H9 (cell line): ENCODE measurements around the gene CHML. TPM values are rescaled to one million over a fixed set of nuclear protein-coding genes. Genes with fewer than 3 reads are reported as not detected.
A peak's percentile ranks its signal among the peaks of the same experiment; 100 is the strongest.

Source experiments
- DNase-seq: peaks from one replicate; pipeline ENCODE4 v3.0.0-alpha.2; 2017
- H2AFZ ChIP-seq: one replicate; pipeline ENCODE4 v1.6.1; 2013; ENCODE audit warnings: mild to moderate bottlenecking, low read length, control low read depth, moderate library complexity
- H2AK5ac ChIP-seq: 2 replicates; pipeline ENCODE4 v1.6.1; 2013; ENCODE audit warnings: low read length, control low read depth, mixed read lengths; ENCODE audit not compliant: insufficient read length
- H2BK120ac ChIP-seq: one replicate; pipeline ENCODE4 v1.6.1; 2013; ENCODE audit warnings: low read depth, mild to moderate bottlenecking, low read length, control low read depth, inconsistent platforms; ENCODE audit not compliant: poor library complexity, severe bottlenecking
- H2BK12ac ChIP-seq: 2 replicates; pipeline ENCODE4 v1.6.1; 2013; ENCODE audit warnings: low read length, control low read depth, mixed read lengths, low read depth; ENCODE audit not compliant: insufficient read length
- H2BK15ac ChIP-seq: 2 replicates; pipeline ENCODE4 v1.6.1; 2013; ENCODE audit warnings: low read depth, low read length, control low read depth
- H2BK20ac ChIP-seq: one replicate; pipeline ENCODE4 v1.6.1; 2013; ENCODE audit warnings: low read depth, mild to moderate bottlenecking, low read length, control low read depth, inconsistent platforms; ENCODE audit not compliant: poor library complexity, severe bottlenecking
- H2BK5ac ChIP-seq: 2 replicates; pipeline ENCODE4 v1.6.1; 2013; ENCODE audit warnings: low read length, control low read depth, mixed read lengths; ENCODE audit not compliant: insufficient read length
- H3K14ac ChIP-seq: 2 replicates; pipeline ENCODE4 v1.6.1; 2013; ENCODE audit warnings: low read length, control low read depth; ENCODE audit not compliant: insufficient read depth
- H3K18ac ChIP-seq: 2 replicates; pipeline ENCODE4 v1.6.1; 2013; ENCODE audit warnings: low read depth, mild to moderate bottlenecking, mixed read lengths, low read length, control low read depth; ENCODE audit not compliant: insufficient read length
- H3K23ac ChIP-seq: 2 replicates; pipeline ENCODE4 v1.6.1; 2013; ENCODE audit warnings: low read length, control low read depth, mixed read lengths, low read depth; ENCODE audit not compliant: insufficient read length
- H3K23me2 ChIP-seq: 2 replicates; pipeline ENCODE4 v1.6.1; 2013; ENCODE audit warnings: low read depth, mild to moderate bottlenecking, mixed read lengths, low read length, control low read depth; ENCODE audit not compliant: insufficient read length, poor library complexity, severe bottlenecking
- H3K27ac ChIP-seq: 2 replicates; pipeline ENCODE4 v1.5.1; 2013; ENCODE audit warnings: low read length, control low read depth, mixed read lengths, low read depth; ENCODE audit not compliant: insufficient read length
- H3K27me3 ChIP-seq: 2 replicates; pipeline ENCODE4 v1.6.1; 2013; ENCODE audit warnings: low read length, control low read depth, inconsistent platforms; ENCODE audit not compliant: insufficient read depth
- H3K4ac ChIP-seq: 2 replicates; pipeline ENCODE4 v1.6.1; 2013; ENCODE audit warnings: low read depth, mild to moderate bottlenecking, control low read depth, inconsistent platforms, low read length, moderate library complexity
- H3K4me1 ChIP-seq: 2 replicates; pipeline ENCODE4 v1.6.1; 2013; ENCODE audit warnings: low read length, control low read depth, inconsistent platforms; ENCODE audit not compliant: insufficient read depth
- H3K4me2 ChIP-seq: 2 replicates; pipeline ENCODE4 v1.6.1; 2013; ENCODE audit warnings: low read length, control low read depth, mixed read lengths; ENCODE audit not compliant: insufficient read length, insufficient read depth
- H3K56ac ChIP-seq: 2 replicates; pipeline ENCODE4 v1.6.1; 2013; ENCODE audit warnings: low read depth, mild to moderate bottlenecking, mixed read lengths, low read length, control low read depth; ENCODE audit not compliant: insufficient read length
- H3K79me1 ChIP-seq: 2 replicates; pipeline ENCODE4 v1.6.1; 2013; ENCODE audit warnings: low read depth, mild to moderate bottlenecking, moderate library complexity, low read length, control low read depth, inconsistent platforms; ENCODE audit not compliant: insufficient read depth, poor library complexity, severe bottlenecking
- H3K79me2 ChIP-seq: 2 replicates; pipeline ENCODE4 v1.6.1; 2013; ENCODE audit warnings: low read length, control low read depth, inconsistent platforms; ENCODE audit not compliant: insufficient read depth
- H3K9ac ChIP-seq: 2 replicates; pipeline ENCODE4 v1.6.1; 2013; ENCODE audit warnings: low read length, control low read depth, mixed read lengths; ENCODE audit not compliant: insufficient read length; ENCODE audit errors: extremely low read depth
- H3K9me3 ChIP-seq: one replicate; pipeline ENCODE4 v1.6.1; 2013; ENCODE audit warnings: low read depth, low read length, inconsistent platforms; ENCODE audit not compliant: control insufficient read depth
- H3T11ph ChIP-seq: one replicate; pipeline ENCODE4 v1.6.1; 2013; ENCODE audit warnings: mild to moderate bottlenecking, low read length, control low read depth, inconsistent platforms
- H4K20me1 ChIP-seq: one replicate; pipeline ENCODE4 v1.6.1; 2013; ENCODE audit not compliant: control insufficient read depth, insufficient read length, insufficient read depth
- H4K5ac ChIP-seq: 2 replicates; pipeline ENCODE4 v1.6.1; 2013; ENCODE audit warnings: low read depth, mild to moderate bottlenecking, mixed read lengths, low read length, control low read depth; ENCODE audit not compliant: insufficient read length
- H4K8ac ChIP-seq: replicated peaks from 2 replicates; pipeline ENCODE4 v1.6.1; 2013; ENCODE audit warnings: low read length, control low read depth, mixed read lengths, low read depth; ENCODE audit not compliant: insufficient read length
- H4K91ac ChIP-seq: 2 replicates; pipeline ENCODE4 v1.6.1; 2013; ENCODE audit warnings: low read depth, mild to moderate bottlenecking, moderate library complexity, mixed read lengths, low read length, control low read depth; ENCODE audit not compliant: insufficient read length
- H3K27ac Mint-ChIP-seq, 3 experiments: 2 replicates in 2 of 3; 3 replicates in 1 of 3; pipeline ENCODE4 v1.8.0; 2020 to 2021; ENCODE audit warnings: mixed read lengths in 3 of 3, mild to moderate bottlenecking in 1 of 3, moderate library complexity in 1 of 3
- H3K27me3 Mint-ChIP-seq: 2 replicates; pipeline ENCODE4 v1.8.0; 2021; ENCODE audit warnings: low read depth, mild to moderate bottlenecking, moderate library complexity, mixed read lengths
- H3K36me3 Mint-ChIP-seq, 3 experiments: 2 replicates in 2 of 3; 3 replicates in 1 of 3; pipeline ENCODE4 v1.8.0; 2020 to 2021; ENCODE audit warnings: low read depth in 3 of 3, mixed read lengths in 3 of 3; ENCODE audit not compliant: insufficient read depth in 1 of 3
- H3K4me1 Mint-ChIP-seq, 2 experiments: 2 replicates each; pipeline ENCODE4 v1.8.0; 2020; ENCODE audit warnings: mixed read lengths in 2 of 2
- H3K4me3 Mint-ChIP-seq, 2 experiments: 2 replicates in 1 of 2; 3 replicates in 1 of 2; pipeline ENCODE4 v1.8.0; 2020 to 2021; ENCODE audit warnings: mild to moderate bottlenecking in 2 of 2, mixed read lengths in 2 of 2, moderate library complexity in 1 of 2
- H3K9me3 Mint-ChIP-seq, 2 experiments: 2 replicates in 1 of 2; 3 replicates in 1 of 2; pipeline ENCODE4 v1.8.0; 2020; ENCODE audit warnings: mild to moderate bottlenecking in 2 of 2, mixed read lengths in 2 of 2, moderate library complexity in 1 of 2
- CTCF ChIP-seq: fragments of 200-600 bp; sonication (generic); conservative IDR thresholded peaks from 3 replicates; pipeline ENCODE4 v1.8.0; 2021; ENCODE audit warnings: antibody characterized with exemption, mild to moderate bottlenecking
- WGBS: extraction: QIAGEN DNeasy Blood & Tissue Kit; methylation state at CpG from one replicate; pipeline ENCODE4 v1.1.7; 2013; ENCODE audit warnings: missing lambda C conversion rate, low lambda C conversion rate, mixed read lengths; ENCODE audit not compliant: insufficient read length; ENCODE audit errors: extremely low coverage; 5-methylcytosine and 5-hydroxymethylcytosine counted together
- total RNA-seq: library from RNA; stranded (reverse); gene quantifications from 2 replicates; pipeline ENCODE4 v1.2.1, GENCODE V29; 2021

CHML gene
- total RNA-seq, 1 experiment from 2014 or later: 45.7 TPM

GRCh38 chr1:241615043-241615974 is 24.9 kb downstream of the CHML start:
- H3K23me2 ChIP-seq: no peaks in the 10 kb centered on the region
- TF ChIP-seq CTCF: no peak
- no CpG with 5 or more reads among the region's 8 CpGs for WGBS
- no peak overlapping the region for H2BK12ac ChIP-seq
- no peak overlapping the region for H3K18ac ChIP-seq
- no peak overlapping the region for H2AK5ac ChIP-seq
- no peaks in the 10 kb centered on the region for H3K79me1 ChIP-seq
- no peak overlapping the region for H3K4me2 ChIP-seq
- H3K27ac ChIP-seq: no peak overlapping the region
- H3T11ph ChIP-seq: no peak overlapping the region
- H3K9me3 ChIP-seq: no peaks in the 10 kb centered on the region
- H3K36me3 Mint-ChIP-seq: no peaks in the 10 kb centered on the region; a peak in 1 of 7 replicates
- no peak for DNase-seq
- H3K4me1 ChIP-seq: no peaks in the 10 kb centered on the region
- H3K4me3 Mint-ChIP-seq: no peak overlapping the region
- no peak overlapping the region for H2BK5ac ChIP-seq
- H3K27ac Mint-ChIP-seq: peak overlapping the region in 1 of 3 experiments; percentile 15; a peak in 3 of 7 replicates
- H3K9ac ChIP-seq: no peak overlapping the region
- no peaks in the 10 kb centered on the region for H3K27me3 ChIP-seq
- no peaks in the 10 kb centered on the region for H3K79me2 ChIP-seq
- H4K5ac ChIP-seq: no peak overlapping the region
- no peak overlapping the region for H2BK120ac ChIP-seq
- no peak overlapping the region for H3K4ac ChIP-seq
- no peaks in the 10 kb centered on the region for H3K27me3 Mint-ChIP-seq
- no peak overlapping the region for H4K91ac ChIP-seq
- H3K23ac ChIP-seq: no peak overlapping the region
- H4K8ac ChIP-seq: no peak overlapping the region
- no peak overlapping the region for H2BK20ac ChIP-seq
- H4K20me1 ChIP-seq: no peaks in the 10 kb centered on the region
- H3K14ac ChIP-seq: no peak overlapping the region
- no peak overlapping the region for H3K56ac ChIP-seq
- H3K4me1 Mint-ChIP-seq: 0 out of 4 replicates have a peak, but pooled peaks cover 0 to 2% of the 10 kb centered on the region in 2 experiments
- no peak overlapping the region for H2AFZ ChIP-seq
- no peaks in the 10 kb centered on the region for H3K9me3 Mint-ChIP-seq
- no peak overlapping the region for H2BK15ac ChIP-seq
